GM18870 (cell line): ENCODE data around the gene PXMP2.

Experiments
- ATAC-seq: cut with Tn5 transposase; IDR thresholded peaks from one replicate; pipeline ENCODE4 v1.9.1; 2021; ENCODE audit warnings: moderate library complexity; ENCODE audit not compliant: unreplicated experiment

PXMP2 gene

DNA sequence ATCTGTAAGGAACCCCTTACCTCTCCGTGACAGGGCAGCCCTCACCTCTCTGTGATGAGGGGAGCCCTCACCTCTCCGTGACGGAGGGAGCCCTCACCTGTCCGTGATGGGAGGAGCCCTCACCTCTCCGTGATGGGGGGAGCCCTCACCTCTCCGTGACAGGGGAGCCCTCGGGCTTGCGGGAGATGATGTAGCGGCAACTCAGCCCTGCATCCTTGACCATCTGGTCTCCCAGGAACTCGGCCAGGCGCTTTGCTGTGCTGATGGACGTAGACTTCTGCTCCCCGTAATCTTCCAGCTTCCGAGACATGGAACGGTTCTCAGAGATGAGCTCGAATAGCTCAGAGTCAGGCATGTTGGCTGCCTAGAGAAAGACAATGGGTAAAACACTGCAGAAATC is 28.2 kb upstream of the PXMP2 start:
- no peak for ATAC-seq

DNA sequence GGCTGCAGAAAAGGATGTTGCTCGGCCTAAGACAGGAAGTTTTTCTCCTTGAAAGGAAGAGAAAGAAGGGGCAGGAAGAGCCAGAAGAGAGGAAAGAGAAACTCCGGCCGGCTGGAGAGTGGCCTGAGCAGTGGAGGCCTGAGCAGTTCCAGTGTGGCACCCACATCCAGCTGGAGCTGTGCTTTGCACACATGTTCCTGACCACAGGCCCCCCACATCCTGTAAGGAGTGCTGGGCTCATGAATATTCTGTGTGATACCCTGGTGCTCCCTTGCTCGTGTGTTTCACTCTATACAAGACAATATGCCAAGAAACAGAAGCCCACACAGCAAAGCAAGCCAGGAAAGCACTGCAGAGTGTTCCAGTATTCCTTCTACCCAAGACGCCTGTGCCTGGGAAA is 27.3 kb upstream of the PXMP2 start:
- no peak for ATAC-seq

- no peak for ATAC-seq
These were observed 26.4 kb upstream of the PXMP2 start for GRCh38 chr12:132660996-132661395.

DNA sequence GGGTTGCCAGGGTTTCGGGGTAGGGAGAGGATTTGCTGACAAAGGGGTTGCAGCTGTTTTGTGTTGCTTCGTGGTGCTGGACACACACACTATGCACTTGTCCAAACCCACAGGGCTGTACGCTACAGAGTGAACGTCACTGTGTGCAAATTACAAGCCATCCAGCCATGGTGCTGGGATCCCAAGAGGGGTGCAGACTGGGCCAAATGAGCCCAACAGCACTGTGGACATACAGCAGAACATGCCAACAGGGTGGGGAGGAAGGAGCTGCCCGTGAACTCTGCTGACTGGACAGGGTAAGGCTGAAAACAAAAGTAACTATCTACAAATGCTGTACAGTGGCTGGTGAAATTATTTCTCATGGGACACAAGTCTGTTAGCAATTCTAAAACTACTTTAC is 25.4 kb upstream of the PXMP2 start:
- ATAC-seq: no peak

GRCh38 chr12:132662901-132663755 is 24.3 kb upstream of the PXMP2 start:
- ATAC-seq: no peak

DNA sequence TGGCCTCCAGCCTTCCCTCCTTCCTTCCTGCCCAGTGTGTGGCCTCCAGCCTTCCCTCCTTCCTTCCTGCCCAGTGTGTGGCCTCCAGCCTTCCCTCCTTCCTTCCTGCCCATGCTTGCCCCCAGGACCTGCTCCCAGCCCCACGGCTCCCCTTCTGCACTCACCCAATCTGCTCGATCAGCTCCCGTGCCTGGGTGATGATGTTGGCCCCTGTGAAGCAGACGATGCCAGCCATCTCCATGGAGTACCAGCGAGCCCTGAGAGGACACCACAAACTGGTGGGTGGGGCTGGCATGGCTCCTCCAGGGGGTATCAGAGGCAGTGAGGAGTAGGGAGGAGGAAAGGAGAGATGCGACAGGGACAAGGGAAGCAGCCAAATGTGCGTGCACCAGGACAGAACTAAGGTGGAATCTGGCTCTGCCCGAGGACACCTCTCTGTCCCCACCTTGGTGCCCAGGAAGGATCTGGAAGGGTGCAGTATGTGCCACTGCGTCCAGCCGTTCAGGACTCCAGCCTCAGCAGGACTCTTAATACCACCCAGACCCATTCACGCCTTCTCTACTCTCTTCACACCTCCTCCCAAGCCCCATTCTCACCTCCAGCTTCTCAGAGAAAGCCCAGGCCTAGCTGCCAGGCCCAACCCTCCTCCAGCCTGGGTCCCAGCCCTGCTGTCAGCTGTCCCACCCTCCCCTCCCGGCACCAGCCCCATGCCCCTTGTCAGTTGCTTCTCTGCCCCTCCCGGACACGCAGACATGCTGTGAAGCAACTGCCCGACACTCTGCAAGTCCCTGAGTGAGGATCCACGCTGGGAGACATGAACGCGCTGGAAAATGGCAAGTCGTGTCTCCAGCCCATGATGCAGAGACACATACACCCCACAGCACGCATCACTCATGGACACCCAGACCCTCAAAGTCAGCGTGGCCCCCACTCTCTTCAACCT is 22.9 kb upstream of the PXMP2 start:
- no peak for ATAC-seq

DNA sequence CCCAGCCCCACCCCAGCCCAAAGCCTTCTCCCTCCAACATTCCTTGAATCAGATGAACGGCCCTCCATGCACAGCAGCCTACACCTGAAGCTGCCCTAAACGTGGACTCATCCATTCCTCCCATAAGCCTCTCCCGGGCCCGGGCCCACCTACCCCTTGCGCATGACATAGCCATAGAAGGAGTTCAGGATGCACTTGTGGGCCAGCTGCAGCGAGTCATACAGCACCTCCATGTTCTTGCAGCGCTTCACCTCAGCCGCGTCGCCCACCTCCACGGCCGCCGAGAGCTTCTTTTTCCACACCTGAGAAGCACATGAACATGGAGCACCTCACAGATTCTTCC is 22.3 kb upstream of the PXMP2 start:
- ATAC-seq: no peak

DNA sequence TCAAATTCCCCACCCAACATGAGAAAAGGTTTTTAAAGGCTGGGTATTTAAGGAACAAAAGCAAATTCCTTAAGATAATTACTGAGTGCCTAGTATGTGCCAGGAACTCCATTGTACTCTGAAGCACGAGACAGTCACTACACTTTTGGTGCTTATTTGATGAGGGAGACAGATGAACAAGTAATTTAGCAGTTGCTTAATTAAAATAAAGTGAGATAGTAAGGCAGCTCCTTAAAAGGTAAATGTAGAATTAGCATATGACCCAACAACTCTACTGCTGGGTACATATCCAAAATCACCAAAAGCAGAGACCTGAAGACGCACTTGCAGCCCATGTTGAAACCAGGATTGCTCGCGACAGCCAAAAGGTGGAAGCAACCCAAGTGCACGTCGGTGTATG is 21.6 kb upstream of the PXMP2 start:
- ATAC-seq: no peak

DNA sequence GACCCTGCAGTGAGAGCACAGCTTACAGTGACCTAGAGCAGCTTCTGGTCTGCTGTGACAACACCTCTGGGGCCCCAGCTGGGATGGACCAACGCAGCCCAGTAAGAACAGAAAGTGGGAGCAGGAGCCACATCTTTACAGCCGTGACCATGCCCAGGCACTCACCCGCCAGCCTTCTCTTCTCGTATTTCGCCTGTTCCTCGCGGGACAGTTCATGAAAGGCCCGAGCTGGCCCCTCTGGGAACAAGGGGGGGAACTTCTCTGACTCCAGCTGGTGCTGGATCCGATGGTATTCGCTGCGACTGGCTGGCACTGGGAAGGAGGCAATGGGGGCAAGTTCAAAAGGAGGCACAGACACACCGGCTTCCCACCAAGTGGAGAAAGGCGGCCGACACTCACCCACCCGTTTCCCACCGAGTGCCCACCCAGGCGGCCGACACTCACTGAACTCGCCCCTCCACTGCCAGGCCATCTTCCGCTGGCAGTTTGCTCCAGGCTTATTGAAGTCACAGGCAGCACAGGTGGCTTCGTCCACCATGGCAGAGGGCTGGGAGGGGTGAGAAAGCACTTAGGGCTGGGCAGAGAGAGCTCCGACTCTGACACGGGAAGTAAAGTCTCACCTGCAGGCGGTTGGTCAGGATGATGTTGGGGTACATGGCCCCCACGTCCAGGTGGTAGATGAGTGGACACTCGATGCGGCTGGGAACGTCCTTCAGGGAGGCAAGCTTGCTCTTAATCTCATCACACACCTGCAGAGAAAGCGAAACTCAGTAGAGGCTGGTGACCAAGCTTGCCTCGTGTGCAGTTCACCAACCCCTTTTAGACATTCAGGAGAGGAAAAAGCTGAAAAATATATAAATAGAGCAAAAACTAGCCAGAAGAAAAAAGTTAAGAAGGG is 18.9 kb upstream of the PXMP2 start:
- ATAC-seq: no peak

DNA sequence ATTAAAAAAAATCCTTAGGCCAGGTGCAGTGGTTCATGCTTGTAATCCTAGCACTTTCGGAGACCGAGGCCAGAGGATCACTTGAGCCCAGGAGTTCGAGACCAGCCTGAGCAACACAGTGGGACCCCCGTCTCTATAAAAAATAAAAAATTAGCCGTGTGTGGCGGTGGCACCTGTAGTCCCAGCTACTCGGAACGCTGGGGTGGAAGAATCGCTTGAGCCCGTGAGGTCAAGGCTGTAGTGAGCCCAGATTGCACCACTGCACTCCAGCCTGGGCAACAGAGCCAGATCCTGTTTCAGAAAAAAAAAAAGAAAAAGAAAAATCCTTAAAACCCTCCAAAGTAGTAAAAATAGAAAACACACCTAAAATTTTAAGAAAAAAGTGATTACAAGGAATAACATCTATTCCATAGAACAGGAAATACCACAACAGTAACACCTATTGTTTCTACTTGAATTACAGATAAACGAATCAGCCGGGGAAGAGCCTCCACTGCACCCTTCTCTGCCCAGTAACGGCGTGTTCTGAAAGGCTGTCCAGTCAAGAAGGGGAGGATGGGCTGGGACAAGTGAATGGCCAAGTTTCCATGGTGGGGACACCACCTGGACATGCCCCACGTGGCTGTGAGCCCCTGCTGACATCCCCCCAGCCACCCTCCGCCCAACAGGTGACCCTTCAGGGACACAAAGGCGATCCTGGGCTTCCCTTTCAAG is 18.1 kb upstream of the PXMP2 start:
- ATAC-seq: no peak

- ATAC-seq: no peak
These were observed 15.3 kb upstream of the PXMP2 start for GRCh38 chr12:132672116-132672515.

DNA sequence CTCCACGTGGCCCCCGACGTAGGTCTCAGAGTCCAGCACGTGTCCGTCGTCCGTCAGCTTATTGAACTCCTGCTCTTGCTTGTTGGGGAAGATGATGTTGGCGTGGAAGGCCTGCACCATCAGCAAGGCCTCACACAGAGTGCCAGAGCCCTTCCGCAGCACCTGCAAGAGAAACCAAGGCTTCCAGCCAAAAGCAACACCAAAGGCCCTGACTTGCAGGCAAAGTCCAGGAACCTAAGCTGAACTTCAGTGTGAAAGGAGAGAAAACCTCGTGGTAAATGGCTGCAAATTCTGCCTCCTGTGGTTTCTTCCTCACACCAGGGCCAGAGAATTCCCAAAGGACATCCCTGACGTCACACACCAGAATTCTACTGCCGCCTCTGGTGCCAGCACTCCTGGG is 14.7 kb upstream of the PXMP2 start:
- ATAC-seq: no peak

DNA sequence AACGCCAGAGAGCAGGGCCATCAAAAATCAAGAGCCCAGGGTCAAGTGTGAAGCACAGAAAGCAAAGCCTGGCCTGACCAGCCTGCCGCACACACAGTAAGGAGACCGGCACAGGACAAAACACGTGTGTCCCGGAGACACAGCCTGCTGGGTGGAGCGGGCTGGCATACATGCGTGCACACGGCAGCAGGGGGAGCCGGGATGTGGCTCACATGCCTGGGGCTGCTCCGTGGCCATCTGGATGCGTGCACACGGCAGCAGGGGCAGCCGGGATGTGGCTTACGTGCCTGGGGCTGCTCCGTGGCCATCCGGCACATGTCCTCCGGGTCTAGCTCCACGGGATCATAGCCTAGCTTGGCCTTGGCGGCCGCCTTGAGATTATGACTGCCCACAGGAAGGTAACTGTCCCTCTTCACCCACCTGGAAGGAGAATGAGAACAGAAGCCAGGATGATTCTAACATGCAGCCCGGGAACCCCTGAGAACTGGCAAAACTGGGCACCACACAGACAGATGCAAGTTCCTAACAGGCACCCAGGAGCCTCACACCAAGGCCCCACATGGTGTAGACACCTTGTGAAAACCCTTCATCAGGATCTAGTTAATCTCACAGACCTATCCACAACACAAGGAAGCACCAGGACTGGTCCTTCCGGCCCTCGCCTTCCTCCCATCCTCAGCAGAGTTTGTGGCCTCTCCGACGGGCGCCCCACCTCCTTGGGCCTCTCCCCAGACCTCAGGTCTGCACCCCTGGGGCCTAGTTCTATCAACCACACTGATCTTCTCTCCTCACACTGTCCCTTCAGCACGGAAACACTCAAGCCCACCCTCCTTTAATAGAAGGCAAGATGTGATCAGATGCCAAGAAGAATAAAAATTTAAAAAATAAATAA is 13.9 kb upstream of the PXMP2 start:
- ATAC-seq: no peak

GRCh38 chr12:132674561-132674960 is 12.8 kb upstream of the PXMP2 start:
- ATAC-seq: no peak

GRCh38 chr12:132675757-132676432 is 11.5 kb upstream of the PXMP2 start:
- ATAC-seq: no peak

DNA sequence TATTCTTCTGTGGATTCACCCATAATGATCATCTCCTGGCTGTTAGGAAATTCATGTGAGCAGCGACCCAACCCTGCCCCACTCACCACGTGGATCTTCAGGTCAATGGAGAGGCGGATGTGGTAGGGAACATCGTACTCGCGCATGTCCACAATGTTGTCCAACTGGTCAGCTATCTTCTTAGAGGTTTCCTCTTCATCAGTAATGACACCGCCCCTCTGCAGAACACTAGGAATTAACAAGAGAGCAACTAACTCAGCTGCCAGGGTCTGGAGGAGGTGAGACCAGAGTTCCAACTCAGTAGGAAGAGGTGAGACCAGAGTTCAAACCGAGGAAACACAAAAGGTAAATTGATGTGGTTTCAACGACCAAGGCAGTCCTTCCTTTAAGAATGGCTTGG is 9.9 kb upstream of the PXMP2 start:
- ATAC-seq: no peak

DNA sequence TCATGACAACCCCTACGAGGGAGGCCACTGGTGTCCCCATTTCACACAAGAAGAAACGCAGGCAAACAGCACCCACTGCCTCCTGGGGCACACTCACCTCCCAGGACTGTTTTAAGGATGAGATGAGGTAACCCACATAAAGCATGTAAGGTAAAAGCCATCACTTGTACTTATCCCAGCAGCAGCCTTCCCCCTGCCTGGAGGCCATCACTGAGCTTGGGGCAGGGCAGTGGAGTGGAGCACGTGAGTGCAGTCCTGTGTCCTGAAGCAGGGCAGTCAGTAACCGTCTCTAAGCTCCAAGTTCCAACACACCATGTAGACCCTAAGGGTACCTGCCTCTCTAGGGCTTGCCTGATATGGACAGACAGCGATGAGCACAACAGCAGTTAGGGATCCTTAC is 2.0 kb upstream of the PXMP2 start:
- ATAC-seq: no peak

DNA sequence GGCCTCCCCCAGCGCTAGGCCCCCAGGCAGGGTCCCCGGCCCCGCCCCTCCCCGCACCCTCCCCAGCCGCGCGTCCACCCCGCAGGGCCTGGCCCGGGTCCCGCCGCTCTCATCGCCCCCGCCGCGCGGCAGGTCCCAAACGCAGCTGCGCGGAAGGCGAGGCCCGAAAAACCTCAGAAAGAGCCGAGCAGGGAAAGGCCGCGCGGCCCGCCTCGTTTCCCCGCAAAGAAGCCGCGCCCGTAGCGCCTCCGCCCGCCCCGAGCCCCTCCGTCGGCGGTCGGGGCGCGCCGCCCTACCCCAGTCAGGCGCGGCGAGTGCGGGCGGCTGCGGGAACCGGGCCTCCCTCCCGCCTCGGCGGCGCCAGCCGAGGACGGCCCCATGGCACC is 569 bp upstream of the PXMP2 start:
- ATAC-seq: no peak

DNA sequence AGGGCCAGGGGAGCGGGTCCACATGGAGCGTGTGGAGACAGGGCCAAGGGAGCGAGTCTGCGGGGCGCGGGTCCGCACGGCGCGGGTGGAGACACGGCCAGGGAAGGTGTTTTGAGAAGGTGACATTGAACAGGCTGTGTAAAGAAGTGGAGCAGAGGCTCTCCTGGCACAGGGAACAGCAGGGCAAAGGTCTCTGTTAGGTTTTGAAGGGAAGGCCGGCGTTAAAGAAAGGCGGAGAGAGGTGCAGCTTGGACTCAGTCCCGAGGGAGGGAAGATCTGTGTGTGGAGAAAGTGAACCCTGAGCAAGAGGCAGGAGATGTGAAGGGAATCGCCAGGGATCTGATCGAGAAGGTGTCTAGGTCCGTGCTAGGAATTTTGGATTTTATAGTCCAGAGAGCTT is 1.8 kb downstream of the PXMP2 start:
- no peak for ATAC-seq
